ENCODE results near the gene MIDN. TPM values are rescaled to one million over a fixed set of nuclear protein-coding genes. Genes with fewer than 3 reads are reported as not detected.

The MIDN gene
- total and polyA plus RNA-seq, 10 of the 15 experiments (the other 5 are each of a cell fraction or from before 2014, with no cell fraction given), result 0.38 to 51.5 (median 7.2) TPM

DNA sequence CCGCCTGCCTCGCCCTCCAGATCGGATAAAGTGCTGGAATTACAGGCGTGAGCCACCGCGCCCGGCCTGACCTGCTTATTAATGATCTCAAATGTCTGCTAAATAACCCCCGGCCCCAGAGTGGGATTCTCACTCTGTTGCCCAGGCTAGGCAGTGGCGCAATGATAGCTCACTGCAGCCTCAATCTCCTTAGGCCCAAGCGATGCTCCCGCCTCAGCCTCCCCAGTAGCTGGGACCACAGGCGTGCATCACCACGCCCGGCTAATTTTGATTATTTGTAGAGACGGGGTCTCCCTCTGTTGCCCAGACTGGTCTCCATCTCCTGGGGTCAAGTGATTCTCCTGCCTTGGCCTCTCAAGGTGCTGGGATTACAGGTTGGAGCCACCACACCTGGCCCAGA, 7.5 kb upstream of the MIDN start:
- CTCF ChIA-PET, result interaction anchor here (0.7 to 6.1 kb wide), 13 partner anchors 12 to 377 kb away, joined by 3 to 363 read pairs (median 3); partner anchors contain the start of genes CIRBP, RNU6-2 and SBNO2
- no peak for DNase-seq (ENCODE audit: low read depth, low spot score)

More for the DNA sequence above, 7.5 kb upstream of the MIDN start:
- RAD21 ChIA-PET (ENCODE audit: unreplicated experiment), result interaction anchor here (0.8 to 2.0 kb wide), 7 partner anchors 18 to 467 kb away, joined by 3 to 18 read pairs (median 4); partner anchors contain the start of gene CIRBP
- H4K20me1 ChIP-seq (ENCODE audit: control insufficient read depth, insufficient read depth), result no peaks in the 10 kb centered on the region
- H2AFZ ChIP-seq (ENCODE audit: control insufficient read depth, low read depth, low read length), result no peak overlapping the region; the same call in 1 of the 2 replicates
- SMC1A ChIA-PET (ENCODE audit: uncharacterized antibody, unreplicated experiment), result interaction anchor here (1.4 to 6.9 kb wide), 2 partner anchors 26 to 128 kb away, joined by 7 to 172 read pairs; partner anchors contain the start of gene CIRBP
- H3K27ac ChIP-seq (ENCODE audit: control insufficient read depth, insufficient read depth), result no peak overlapping the region
- peaks cover 24% of the 10 kb centered on the region for H3K4me1 ChIP-seq (ENCODE audit: control insufficient read depth, insufficient read depth, low read length)
- intact Hi-C loops (cut with micrococcal nuclease; ENCODE audit: unreplicated experiment), result loop anchor here (5.0 to 10.0 kb wide), 2 partner anchors 139 to 316 kb away; partner anchors contain the start of genes ARID3A and GPX4
- peak overlapping the region; percentile 85 for H3K4me2 ChIP-seq (ENCODE audit: control insufficient read depth, insufficient read depth)
- FAIRE-seq, result no peak
- TF ChIP-seq TARDBP (IDR thresholded peaks at IDR 0.05; ENCODE audit: borderline replicate concordance) (no peak), ZBTB40 (IDR thresholded peaks at IDR 0.05; ENCODE audit: borderline replicate concordance) (peak; percentile 20; the same call in 1 of the 2 replicates), LARP7 (IDR thresholded peaks at IDR 0.05) (0 out of 2 replicates have a peak, but pooled peaks have one; percentile 37), PML (IDR thresholded peaks at IDR 0.05; ENCODE audit: low read length) (no peak), JUND (IDR thresholded peaks at IDR 0.05; ENCODE audit: low read depth, low read length) (no peak)
- H3K9me3 ChIP-seq (replicated peaks; ENCODE audit: control insufficient read depth, insufficient read depth, low read length), result no peaks in the 10 kb centered on the region; the same call in 2 of the 3 replicates
- WGBS (ENCODE audit: insufficient coverage, insufficient replicate concordance, low lambda C conversion rate, missing lambda C conversion rate), result 30% methylated on average over 15 of the region's 15 CpGs
- BruUV-seq (replicated peaks), result no TSS peak
- ATAC-seq, result no peak
- no peaks in the 10 kb centered on the region; a peak in 2 of 4 replicates for H3K36me3 ChIP-seq (ENCODE audit: control insufficient read depth in 2 of 2, insufficient read depth in 2 of 2, low read length in 1 of 2)
- peaks cover 0 to 10% of the 10 kb centered on the region in 2 experiments; a peak in 3 of 4 replicates for H3K27me3 ChIP-seq (replicated peaks in 1 of 2; ENCODE audit: control insufficient read depth in 2 of 2, insufficient read depth in 2 of 2, low read length in 1 of 2)
- in situ Hi-C loops (cut with MboI), result no loop called here
- peak overlapping the region; percentile 60; the same call in 1 of the 2 replicates for H3K4me3 ChIP-seq
- peak overlapping the region; percentile 85 for H3K9ac ChIP-seq (ENCODE audit: control insufficient read depth, insufficient read depth, low read length)
- H3K79me2 ChIP-seq (ENCODE audit: control insufficient read depth, insufficient read depth, low read length), result peaks cover 17% of the 10 kb centered on the region
- POLR2A ChIA-PET, result interaction anchor here (0.7 to 7.7 kb wide), 3 partner anchors 25 to 333 kb away, joined by 3 to 184 read pairs (median 4); partner anchors contain the start of gene CIRBP

Measured in GM12878 (cell line).